ENCODE measurements around the gene UBN1.
"Not testable (repeated sequence)": the region's sequence is repeated elsewhere in the genome, so short reads cannot be mapped to it uniquely, and the experiment has no call there.

The UBN1 gene

DNA sequence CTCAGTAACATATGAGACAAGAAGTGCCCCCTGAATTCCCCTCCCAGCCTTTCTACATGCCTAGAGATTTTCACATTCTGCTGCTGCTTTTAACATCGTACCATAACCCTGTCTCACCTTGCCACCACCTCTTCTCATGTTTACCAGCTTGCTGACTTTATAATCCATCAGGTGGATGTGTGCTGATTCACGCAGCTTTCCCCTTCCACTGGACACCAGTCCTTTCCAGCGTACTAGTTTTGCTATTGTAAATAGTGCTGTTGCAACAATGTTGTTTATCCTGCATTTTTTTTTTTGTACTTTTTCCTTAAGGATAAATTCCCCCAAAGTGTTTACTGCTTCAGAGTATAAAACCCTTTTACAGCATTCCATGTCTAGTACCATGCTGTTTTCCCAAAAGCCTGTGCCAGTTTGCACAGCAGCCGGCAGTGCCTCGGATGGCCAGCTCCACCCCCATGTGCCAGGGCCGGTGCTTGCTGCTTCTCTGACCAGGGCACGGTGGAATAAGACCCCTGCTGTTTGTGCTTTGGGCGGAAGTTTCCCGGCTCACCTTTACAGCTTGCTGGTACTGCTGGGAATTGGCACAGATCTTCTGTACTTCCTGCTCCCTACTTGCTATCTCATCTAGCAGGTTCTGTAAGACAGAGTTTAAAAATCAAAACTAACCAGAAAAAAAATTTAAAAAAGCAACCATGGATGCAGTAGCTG is 41.3 kb downstream of the UBN1 start:
- DNase-seq = no peak

DNA sequence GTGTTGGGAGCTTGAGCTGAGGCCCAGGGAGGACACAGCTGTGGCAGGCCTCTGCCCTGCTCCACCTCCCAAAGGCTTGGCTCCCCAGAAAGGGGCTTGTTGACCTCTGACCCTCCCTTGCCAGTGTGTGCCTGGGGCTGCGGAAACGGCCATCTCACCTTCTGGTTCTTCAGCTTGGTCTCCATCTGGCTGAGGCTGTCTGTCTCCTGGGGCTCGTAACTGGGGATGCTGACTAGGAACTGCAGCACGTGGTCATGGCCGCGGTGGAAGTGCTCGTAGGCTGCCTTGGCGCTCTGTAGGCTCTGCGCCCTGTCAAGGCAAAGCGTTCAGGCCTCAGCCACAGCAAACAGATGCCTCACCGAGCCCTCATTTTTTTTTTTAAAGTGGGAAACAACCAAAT is 42.7 kb downstream of the UBN1 start:
- DNase-seq = no peak

GRCh38 chr16:4890686-4891085 is 43.4 kb downstream of the UBN1 start:
- DNase-seq = no peak

DNA sequence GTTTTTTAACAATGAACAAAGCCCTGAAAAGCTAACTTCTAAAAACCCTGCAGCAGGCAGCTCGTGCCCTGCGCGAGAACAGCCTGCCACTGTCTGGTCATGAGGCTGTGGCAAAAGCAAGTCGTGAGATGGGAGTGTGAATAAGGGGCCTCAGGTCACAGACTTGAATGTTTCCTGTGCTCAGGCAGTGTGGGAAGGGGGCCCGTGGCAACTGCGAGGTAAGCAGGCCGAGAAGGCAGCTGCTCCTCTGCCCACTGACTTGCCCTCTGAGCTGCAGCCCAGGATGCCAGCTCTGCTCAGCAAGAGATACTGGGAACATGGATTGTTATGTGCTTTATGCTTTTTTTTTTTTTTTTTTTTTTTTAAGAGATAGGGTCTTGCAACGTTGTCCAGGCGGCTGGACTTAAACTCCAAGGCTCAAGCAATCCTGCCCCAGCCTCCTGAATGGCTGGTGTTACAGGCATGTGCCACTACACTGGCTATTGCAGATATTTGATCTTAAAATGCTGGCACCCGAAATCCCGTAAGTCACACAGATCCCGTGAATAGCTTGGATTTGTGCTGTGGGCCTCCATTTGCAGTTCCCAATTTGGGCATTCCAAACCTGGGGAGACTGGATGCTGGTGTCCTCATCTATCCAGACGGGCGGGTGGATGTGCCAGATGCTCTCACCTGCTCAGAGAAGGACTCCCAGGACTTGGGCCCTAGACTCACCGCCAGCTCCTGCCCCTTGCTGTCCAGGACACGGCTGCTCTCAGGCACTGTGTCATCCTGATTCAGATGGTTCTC is 44.0 kb downstream of the UBN1 start:
- DNase-seq = no peak

DNA sequence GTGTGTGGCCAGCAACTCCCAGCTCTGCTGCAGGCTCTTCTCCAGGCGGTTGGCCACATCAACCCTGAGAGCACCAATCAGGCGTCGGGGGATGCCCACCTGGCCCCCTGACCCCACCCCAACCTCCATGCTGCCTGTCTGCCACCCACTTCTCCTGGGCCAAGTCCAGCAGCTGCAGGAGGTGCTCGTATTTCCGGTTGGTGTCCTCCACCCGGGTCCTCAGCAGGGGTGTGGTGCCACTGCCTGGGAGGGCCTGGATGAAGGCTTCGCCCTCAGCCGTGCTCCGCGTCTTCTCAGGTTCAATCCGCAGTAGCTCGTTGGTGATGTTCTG is 44.6 kb downstream of the UBN1 start:
- DNase-seq = no peak

- DNase-seq = no peak
Measured at GRCh38 chr16:4892361-4893102, 45.3 kb downstream of the UBN1 start.

DNA sequence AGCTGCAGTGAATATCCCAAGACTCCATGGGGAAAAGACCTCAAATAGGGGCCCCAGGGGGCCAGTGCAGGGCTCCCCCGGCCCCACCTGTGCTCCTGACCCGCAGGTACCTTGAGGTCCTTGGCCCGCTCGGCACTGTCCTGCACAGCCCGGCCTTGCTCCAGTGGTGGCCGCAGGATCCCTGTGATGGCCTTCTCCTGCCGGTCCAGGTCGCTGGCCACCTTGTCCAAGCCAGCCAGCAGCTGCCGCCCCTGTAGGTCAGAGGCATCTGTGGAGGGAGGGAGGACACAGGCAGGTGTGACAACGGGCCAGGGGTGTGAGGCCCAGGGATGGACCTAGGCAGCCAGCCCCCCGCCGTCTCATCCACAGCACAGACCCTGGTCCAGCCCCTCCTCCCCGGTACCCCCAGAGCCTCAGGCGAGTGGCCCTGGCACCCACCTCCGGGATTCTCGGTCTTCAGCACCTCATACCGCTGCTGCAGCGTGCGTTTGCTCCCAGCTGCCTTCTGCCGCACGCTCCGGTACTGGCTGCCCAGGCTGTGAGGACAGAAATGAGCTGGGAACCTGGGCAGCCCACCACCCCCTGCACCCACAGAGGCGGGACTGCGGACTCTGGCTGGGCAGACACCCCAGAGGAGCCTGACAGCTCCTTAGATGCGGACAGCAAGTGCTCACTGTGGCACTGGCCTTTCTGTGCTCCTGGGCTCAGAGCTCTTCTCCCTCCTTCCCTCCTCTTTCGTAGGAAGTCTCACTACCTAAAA is 46.0 kb downstream of the UBN1 start:
- DNase-seq = no peak

DNA sequence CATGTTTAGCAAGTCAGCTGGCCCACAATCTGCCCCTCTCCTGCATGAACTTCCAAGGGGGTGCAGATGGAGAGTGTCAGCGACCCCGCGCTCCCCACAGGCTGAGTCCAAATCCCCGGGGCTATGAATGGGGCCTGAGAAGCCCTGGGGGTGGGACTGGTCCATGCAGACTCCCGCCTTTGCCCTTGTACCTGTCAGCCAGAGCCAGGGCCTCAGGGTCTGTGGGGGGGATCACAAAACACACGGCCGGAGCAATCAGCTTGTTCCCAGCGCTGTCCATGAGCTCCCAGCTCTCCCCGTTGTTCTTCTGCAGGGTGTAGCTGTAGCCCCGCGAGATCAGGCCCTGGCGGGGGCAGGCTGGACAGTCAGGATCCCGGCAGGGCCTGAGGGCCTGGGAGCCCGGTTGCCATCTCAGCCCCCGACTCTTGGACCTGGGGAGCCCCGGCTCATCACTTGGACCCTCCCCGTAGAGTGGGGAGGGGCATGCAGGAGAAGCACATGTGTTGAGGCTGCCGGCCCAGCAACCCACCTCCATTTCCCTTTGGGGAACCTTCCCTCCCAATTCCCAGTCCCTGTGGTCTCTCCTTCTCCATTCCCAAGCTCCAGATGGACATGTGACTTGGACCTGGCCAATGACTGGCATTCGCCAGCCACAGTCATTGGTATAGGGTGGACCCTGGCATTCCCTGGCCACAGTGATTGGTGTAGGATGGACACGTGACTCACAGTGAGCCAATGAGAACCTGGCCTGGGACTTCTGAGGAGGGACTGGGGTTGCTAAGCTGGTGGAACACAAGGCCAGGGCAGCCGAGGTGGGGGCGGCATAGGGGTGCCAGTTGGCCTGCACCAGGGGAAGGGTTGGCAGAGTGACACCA is 47.2 kb downstream of the UBN1 start:
- DNase-seq = no peak

DNA sequence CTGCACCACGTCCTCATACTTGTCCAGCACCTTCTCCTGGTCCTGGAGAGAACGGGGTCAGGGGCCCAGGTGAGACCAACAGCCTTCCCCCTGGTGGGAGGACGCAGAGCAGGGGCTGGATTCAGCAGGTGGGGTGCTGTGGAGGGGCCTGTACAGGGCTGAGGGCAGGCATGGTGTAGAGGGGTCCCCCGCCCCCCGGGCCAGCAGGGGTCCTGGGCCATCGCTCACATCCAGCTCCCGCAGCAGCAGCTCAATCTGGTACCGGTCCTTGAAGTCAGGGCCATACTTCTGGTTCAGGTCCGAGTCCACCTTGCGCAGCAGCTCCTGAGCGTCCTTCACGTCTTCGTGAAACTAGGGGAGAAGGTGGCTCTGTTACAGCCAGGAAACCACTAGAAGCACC is 48.1 kb downstream of the UBN1 start:
- no peak for DNase-seq

GRCh38 chr16:4896761-4897160 is 49.5 kb downstream of the UBN1 start:
- DNase-seq = not testable (repeated sequence)

DNA sequence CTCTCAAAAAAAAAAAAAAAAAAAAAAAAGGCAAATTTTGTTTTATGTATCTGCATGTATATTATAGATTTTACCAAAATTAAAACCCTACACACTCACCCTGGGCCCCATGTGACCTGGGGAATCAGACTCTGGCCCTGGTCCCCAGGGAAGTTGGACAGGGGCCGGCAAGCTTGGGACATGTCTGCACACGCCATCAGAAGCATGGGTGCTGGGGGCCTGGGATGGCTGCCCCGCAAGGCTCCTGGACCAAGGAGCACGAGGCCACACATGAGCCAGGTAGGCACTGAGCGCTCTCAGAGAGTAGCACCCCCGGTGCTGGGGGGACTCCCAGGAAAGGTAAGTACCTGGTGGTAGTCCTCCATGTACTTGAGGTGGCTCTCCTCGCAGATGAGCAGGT is 50.0 kb downstream of the UBN1 start:
- DNase-seq = no peak

DNA sequence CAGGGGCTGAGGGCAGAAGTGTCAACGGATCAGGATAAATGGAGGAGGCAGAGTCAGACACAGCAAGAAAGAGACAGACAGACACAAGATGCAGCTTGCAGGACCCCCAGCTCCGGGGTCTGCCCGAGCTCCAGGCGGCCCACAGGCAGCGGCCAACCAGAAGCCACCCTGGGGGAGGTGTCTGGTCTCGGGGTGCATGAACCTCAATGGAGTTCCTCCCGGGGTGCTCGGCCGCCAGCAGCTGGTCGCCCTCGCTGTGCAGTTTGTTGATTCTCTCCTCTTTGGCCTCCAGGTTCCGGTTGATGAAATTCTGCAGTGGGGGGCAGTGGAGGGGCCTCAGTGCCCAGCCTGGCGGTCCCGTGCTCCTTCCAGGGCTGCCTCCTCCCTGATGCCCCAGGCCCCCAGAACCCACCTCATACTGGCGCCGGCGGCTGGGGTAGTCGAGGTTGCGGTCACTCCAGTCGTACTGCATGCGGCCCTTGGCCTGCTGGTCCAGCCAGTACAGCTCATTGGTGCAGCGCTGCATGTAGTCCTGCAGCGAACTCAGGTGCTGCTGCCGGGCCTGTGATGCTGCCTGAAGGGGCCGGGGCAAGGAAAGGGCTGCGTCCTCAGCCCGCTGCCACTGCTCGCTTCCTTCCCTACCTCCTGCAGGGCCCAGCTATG is 51.7 kb downstream of the UBN1 start:
- DNase-seq = no peak

- DNase-seq = no peak
Measured at GRCh38 chr16:4899474-4899846, 52.2 kb downstream of the UBN1 start.

DNA sequence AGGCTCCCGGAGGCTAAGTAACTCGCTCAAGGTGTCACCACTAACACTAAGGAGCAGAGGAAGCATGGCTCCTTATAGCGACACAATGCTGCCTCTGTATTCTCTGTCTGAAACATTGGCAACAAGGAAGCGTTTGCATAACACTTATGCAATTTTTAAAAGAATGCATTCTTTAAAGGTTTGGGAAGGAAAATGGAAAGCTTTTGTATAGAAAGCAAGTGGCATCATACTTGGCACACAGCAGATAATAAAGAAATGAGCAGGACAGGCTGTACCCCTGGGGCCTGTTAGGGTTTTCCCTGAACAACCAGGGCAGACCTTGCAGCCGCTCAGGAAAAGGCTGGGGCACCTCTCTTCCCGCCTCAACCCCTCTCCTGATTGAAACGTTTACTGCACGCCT is 52.8 kb downstream of the UBN1 start:
- DNase-seq = no peak

DNA sequence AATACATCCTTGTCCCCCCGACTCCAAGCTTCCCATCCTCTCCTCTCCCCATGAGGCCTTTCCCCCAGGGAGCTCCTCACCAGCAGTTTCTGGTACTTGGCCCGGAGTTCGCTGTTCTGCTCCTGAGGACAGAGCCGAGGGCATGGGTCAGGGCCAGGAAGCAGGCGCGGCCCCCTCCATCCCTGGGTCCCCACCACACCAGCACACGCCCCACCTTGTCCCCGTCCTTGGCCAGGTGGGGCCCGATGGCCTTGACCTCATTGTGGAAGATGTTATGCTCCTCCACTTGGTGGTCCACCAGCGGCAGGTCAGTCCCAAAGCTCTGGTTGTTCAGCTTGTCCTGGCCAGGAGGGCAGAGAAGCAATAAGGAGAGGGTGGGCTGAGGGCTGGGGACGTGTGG is 53.5 kb downstream of the UBN1 start:
- DNase-seq = no peak

DNA sequence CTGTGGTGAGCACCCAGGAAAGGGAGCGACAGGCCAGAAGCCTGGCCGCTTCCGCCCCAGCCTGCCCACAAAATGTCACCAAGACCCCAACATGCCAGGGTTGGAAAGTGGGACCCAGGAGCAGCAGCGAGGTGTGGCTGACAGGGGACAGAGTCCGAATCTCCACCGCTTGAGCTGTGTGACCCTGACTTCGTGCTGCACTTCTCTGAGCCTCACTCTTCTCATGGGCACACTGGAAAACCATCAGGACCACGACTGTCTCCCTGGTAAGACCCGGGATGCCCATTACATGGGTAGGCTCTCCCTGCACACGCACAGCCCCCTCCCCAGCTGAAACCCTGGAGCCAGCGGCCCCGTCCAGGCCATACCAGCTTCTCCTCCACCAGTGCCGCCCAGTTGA is 54.8 kb downstream of the UBN1 start:
- no peak for DNase-seq

GRCh38 chr16:4904108-4904941 is 57.0 kb downstream of the UBN1 start:
- no peak for DNase-seq

GRCh38 chr16:4904942-4905615 is 57.8 kb downstream of the UBN1 start:
- no peak for DNase-seq

DNA sequence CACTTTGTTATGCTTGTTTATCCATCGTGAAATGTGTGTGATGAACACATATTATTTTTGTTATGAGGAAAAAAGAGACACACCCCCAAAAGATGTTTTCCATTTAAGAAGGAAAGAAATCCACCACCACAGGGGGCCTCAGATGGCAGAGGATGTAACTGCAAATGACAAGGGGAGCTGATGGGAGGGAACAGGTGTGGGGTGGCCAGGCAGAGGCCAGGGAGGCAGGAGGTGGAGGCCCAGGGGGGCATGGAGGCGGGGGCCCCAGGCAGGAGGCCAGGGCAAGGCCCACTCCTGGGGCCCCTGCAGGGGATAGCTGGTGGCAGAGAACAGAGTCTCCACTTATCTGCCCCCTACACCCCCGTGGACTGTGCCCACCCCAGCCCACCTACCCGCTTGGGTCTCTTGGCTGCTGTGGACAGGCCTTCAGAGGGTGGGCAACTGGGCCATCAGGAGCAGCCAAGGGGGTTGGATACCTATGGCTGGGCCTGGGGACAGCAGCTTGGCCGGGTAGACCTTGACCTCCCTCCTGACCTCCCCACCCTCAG is 61.6 kb downstream of the UBN1 start:
- DNase-seq = no peak

GRCh38 chr16:4909825-4910224 is 62.5 kb downstream of the UBN1 start:
- no peak for DNase-seq

Measured in HCEC 1CT (cell line).